Stimulated activated CD4-positive, alpha-beta T cell treated with anti-CD3 and anti-CD28 coated beads, Interleukin-1b, Interleukin-23, amount 100 ng/mL, for 24 hours (primary cell): ENCODE results near the gene HMGN3.
A peak's percentile ranks its signal among the peaks of the same experiment; 100 is the strongest.
"Not testable (repeated sequence)": the region's sequence is repeated elsewhere in the genome, so short reads cannot be mapped to it uniquely, and the experiment has no call there.

Experiments
- DNase-seq, 4 experiments: peaks; one replicate each; pipeline ENCODE4 v3.0.0-alpha.2; 2020; ENCODE audit warnings: low read depth in 4 of 4, low spot score in 1 of 4

The HMGN3 gene

GRCh38 chr6:79234150-79235022 is at the start of gene HMGN3:
Gene HMGN3, minus strand, starts transcription at chr6:79234682.
- DNase-seq, result peak; percentile 69 to 86 (median 79)

- DNase-seq, result no peak
Observed at GRCh38 chr6:79280756-79281155, 46.3 kb upstream of the HMGN3 start.

- no peak for DNase-seq
Observed at GRCh38 chr6:79277109-79277508, 42.6 kb upstream of the HMGN3 start.

- no peak for DNase-seq
Observed at GRCh38 chr6:79269877-79270276, 35.4 kb upstream of the HMGN3 start.

GRCh38 chr6:79267128-79267527 is 32.6 kb upstream of the HMGN3 start:
- no peak for DNase-seq

- no peak for DNase-seq
Observed at GRCh38 chr6:79266051-79266450, 31.6 kb upstream of the HMGN3 start.

- no peak for DNase-seq
Observed at GRCh38 chr6:79263359-79263758, 28.9 kb upstream of the HMGN3 start.

- no peak for DNase-seq
Observed at GRCh38 chr6:79261666-79262065, 27.2 kb upstream of the HMGN3 start.

GRCh38 chr6:79260772-79261171 is 26.3 kb upstream of the HMGN3 start:
- no peak for DNase-seq

GRCh38 chr6:79257381-79258205 is 23.1 kb upstream of the HMGN3 start:
- no peak for DNase-seq

- not testable (repeated sequence) for DNase-seq
Observed at GRCh38 chr6:79256770-79257169, 22.3 kb upstream of the HMGN3 start.

- not testable (repeated sequence) for DNase-seq
Observed at GRCh38 chr6:79255086-79255485, 20.6 kb upstream of the HMGN3 start.

- no peak for DNase-seq
Observed at GRCh38 chr6:79250559-79250958, 16.1 kb upstream of the HMGN3 start.

- no peak for DNase-seq
Observed at GRCh38 chr6:79250107-79250514, 15.6 kb upstream of the HMGN3 start.

- no peak for DNase-seq
Observed at GRCh38 chr6:79249136-79249535, 14.7 kb upstream of the HMGN3 start.

GRCh38 chr6:79246891-79247290 is 12.4 kb upstream of the HMGN3 start:
- no peak for DNase-seq

GRCh38 chr6:79241228-79241627 is 6.7 kb upstream of the HMGN3 start:
- DNase-seq, result no peak

GRCh38 chr6:79240509-79240908 is 6.0 kb upstream of the HMGN3 start:
- DNase-seq, result no peak

- DNase-seq, result no peak
Observed at GRCh38 chr6:79239536-79240168, 5.2 kb upstream of the HMGN3 start.

- no peak for DNase-seq
Observed at GRCh38 chr6:79238919-79239318, 4.4 kb upstream of the HMGN3 start.

GRCh38 chr6:79236711-79237110 is 2.2 kb upstream of the HMGN3 start:
- no peak for DNase-seq
